PC-9 (cell line): ENCODE results near the gene CITED4. TPM values are rescaled to one million over a fixed set of nuclear protein-coding genes. Genes with fewer than 3 reads are reported as not detected.

Experiments used
- BruUV-seq: library from RNA; stranded (reverse); fragments of 400-500 nt; replicated peaks from 2 replicates; lab custom pipeline; 2021; lab: Mats Ljungman, UMichigan
- CTCF ChIA-PET: fragments of 300-600 bp; sonication (Branson Sonifier 250); formaldehyde crosslinking; loops from one replicate; lab custom pipeline; 2022; ENCODE audit warnings: antibody characterized with exemption; lab: Charles Lee
- POLR2A ChIA-PET: fragments of 300-600 bp; sonication (Branson Sonifier 250); formaldehyde crosslinking; loops from one replicate; lab custom pipeline; 2022; ENCODE audit warnings: antibody characterized with exemption; ENCODE audit not compliant: unreplicated experiment; lab: Charles Lee
- DNase-seq, 2 experiments: peaks; one replicate each; pipeline versions ENCODE4 v3.0.0 to v3.0.0-alpha.2; 2015 to 2022; ENCODE audit warnings: mixed read lengths in 1 of 2
- H2AFZ ChIP-seq: fragments of 200-600 bp; sonication (generic); 2 replicates; pipeline ENCODE4 v1.8.1; 2017; ENCODE audit warnings: antibody characterized with exemption
- H3F3A ChIP-seq: fragments of 200-600 bp; sonication (generic); 2 replicates; pipeline ENCODE4 v1.8.1; 2017; ENCODE audit warnings: antibody characterized with exemption, mild to moderate bottlenecking, low read depth; ENCODE audit not compliant: insufficient read depth
- H3K27ac ChIP-seq: fragments of 200-600 bp; sonication (generic); 2 replicates; pipeline ENCODE4 v1.6.1; 2016; ENCODE audit warnings: mixed run types
- H3K27me3 ChIP-seq: fragments of 200-600 bp; sonication (generic); 2 replicates; pipeline ENCODE4 v1.6.1; 2016; ENCODE audit warnings: low read depth, mixed run types; ENCODE audit not compliant: insufficient read depth
- H3K36me3 ChIP-seq: fragments of 200-600 bp; sonication (generic); 2 replicates; pipeline ENCODE4 v1.6.1; 2016; ENCODE audit warnings: low read depth, mixed run types
- H3K4me1 ChIP-seq: fragments of 200-600 bp; sonication (generic); replicated peaks from 2 replicates; pipeline ENCODE4 v1.6.1; 2016; ENCODE audit warnings: mixed run types; ENCODE audit not compliant: insufficient read depth
- H3K4me2 ChIP-seq: fragments of 200-600 bp; sonication (generic); 2 replicates; pipeline ENCODE4 v1.6.1; 2017; ENCODE audit warnings: mixed run types
- H3K4me3 ChIP-seq: fragments of 200-600 bp; sonication (generic); 2 replicates; pipeline ENCODE4 v1.6.1; 2016; ENCODE audit warnings: mixed run types
- H3K79me2 ChIP-seq: fragments of 200-600 bp; sonication (generic); 2 replicates; pipeline ENCODE4 v1.6.1; 2017; ENCODE audit warnings: low read depth, mixed run types
- H3K9me2 ChIP-seq: fragments of 200-600 bp; sonication (generic); 2 replicates; pipeline ENCODE4 v1.8.1; 2017; ENCODE audit warnings: mild to moderate bottlenecking; ENCODE audit not compliant: insufficient read depth
- H3K9me3 ChIP-seq: fragments of 200-600 bp; sonication (generic); 2 replicates; pipeline ENCODE4 v1.8.1; 2016; ENCODE audit warnings: low read depth; ENCODE audit not compliant: insufficient read depth
- H4K20me1 ChIP-seq: fragments of 200-600 bp; sonication (generic); 2 replicates; pipeline ENCODE4 v1.8.1; 2017; ENCODE audit not compliant: insufficient read depth
- EZH2 ChIP-seq: fragments of 200-600 bp; sonication (generic); IDR thresholded peaks from 2 replicates; pipeline ENCODE4 v1.8.0; 2017; ENCODE audit warnings: antibody characterized with exemption, low read depth
- intact Hi-C: fragments of 100-400 bp; cut with micrococcal nuclease; formaldehyde crosslinking; loops from one replicate; pipeline ENCODE4 v1.10.0; 2022; ENCODE audit not compliant: unreplicated experiment
- total RNA-seq: library from RNA; stranded (reverse); gene quantifications from 2 replicates; pipeline ENCODE4 v1.2.3, GENCODE V29; 2021
- TF ChIP-seq, protein P1 (sequence below): fragments of 200-600 bp; sonication (generic); conservative IDR thresholded peaks from 2 replicates; pipeline ENCODE4 v1.6.1; 2017; ENCODE audit warnings: mixed run types, antibody characterized with exemption, mild to moderate bottlenecking, moderate library complexity

Gene CITED4
- total RNA-seq, 1 experiment from 2014 or later, result 67.5 TPM

DNA sequence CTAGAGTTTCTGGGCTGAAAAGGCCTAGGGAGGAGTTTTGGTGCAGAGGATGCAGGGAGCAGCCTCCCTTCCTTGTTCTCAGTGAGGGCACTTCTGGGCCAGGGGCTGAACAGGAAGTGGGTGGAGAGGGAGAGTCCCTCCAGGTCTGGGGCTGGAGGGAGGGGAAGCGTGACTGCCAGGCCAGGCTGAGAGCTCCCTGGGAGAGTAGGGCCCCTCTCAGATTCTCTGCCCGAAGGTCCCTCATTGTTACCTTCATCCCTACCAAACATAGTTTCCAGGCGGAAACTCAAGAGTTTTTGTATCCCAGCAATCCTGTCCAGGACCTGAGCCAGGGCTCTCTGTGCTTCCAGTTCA, 36.8 kb downstream of the CITED4 start:
- TF ChIP-seq EZH2, result no peak
- TF ChIP-seq, protein P1, sequence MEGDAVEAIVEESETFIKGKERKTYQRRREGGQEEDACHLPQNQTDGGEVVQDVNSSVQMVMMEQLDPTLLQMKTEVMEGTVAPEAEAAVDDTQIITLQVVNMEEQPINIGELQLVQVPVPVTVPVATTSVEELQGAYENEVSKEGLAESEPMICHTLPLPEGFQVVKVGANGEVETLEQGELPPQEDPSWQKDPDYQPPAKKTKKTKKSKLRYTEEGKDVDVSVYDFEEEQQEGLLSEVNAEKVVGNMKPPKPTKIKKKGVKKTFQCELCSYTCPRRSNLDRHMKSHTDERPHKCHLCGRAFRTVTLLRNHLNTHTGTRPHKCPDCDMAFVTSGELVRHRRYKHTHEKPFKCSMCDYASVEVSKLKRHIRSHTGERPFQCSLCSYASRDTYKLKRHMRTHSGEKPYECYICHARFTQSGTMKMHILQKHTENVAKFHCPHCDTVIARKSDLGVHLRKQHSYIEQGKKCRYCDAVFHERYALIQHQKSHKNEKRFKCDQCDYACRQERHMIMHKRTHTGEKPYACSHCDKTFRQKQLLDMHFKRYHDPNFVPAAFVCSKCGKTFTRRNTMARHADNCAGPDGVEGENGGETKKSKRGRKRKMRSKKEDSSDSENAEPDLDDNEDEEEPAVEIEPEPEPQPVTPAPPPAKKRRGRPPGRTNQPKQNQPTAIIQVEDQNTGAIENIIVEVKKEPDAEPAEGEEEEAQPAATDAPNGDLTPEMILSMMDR, result no peak
- Histone ChIP-seq H3K27me3 (0 out of 2 replicates have a peak, but pooled peaks cover 5% of the 10 kb centered on the region), H3K4me1 (no peaks in the 10 kb centered on the region), H3K27ac (no peak overlapping the region), H3K4me3 (no peak overlapping the region), H3K36me3 (no peaks in the 10 kb centered on the region), H3K4me2 (no peak overlapping the region), H3K79me2 (no peaks in the 10 kb centered on the region), H3F3A (no peaks in the 10 kb centered on the region), H3K9me3 (no peaks in the 10 kb centered on the region), H4K20me1 (no peaks in the 10 kb centered on the region), H3K9me2 (no peaks in the 10 kb centered on the region), H2AFZ (no peak overlapping the region)
- ChIA-PET CTCF (no interaction called here), POLR2A (no interaction called here)
- DNase-seq, result no peak
- no TSS peak for BruUV-seq
- intact Hi-C loops, result no loop called here

DNA sequence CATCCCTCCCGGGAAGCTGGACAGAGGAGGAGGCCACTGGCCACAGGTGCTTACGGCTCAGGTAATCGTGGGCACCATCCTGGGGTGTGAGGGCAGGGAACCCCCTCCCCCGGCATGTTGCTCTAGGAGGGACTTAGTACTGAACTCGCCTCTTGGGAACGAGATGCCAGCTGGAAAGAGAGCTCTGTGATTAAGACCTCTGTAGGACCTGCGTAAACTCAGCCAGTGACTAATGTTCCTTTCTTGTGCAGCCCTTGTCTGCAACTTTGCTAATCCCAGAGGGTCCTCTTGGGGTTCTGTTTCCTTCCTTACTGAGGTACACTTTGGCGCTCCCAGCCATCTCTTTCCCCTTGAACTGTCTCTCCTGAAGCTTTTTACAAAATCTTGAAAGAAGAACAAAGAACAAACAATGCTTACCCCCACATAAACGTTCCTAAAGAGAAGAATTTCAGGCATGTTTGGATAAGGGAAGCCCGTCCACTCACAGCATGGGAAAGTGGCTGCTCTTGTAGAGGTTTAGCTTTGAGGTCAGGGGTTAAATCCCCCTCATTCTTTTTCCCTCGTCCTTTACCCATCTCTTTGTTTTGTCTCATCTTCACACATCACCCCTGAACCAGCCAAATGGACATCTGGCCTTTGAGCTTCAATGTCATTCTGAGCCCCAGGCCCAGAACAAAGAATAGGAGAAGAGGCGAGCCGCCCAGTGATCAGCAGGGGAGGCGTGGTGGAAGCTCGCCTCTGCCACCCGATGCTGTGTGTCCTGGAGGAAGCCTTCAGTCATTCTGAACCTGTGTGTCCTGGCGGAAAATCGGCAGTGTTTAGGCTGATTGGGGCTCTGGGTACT, 37.4 kb downstream of the CITED4 start:
- H3F3A ChIP-seq, result no peaks in the 10 kb centered on the region
- intact Hi-C loops, result no loop called here
- TF ChIP-seq, protein P1, result no peak
- TF ChIP-seq EZH2, result no peak
- H3K4me1 ChIP-seq, result no peaks in the 10 kb centered on the region
- no peaks in the 10 kb centered on the region for H4K20me1 ChIP-seq
- no peaks in the 10 kb centered on the region for H3K9me2 ChIP-seq
- no peaks in the 10 kb centered on the region for H3K79me2 ChIP-seq
- ChIA-PET POLR2A (no interaction called here), CTCF (no interaction called here)
- BruUV-seq, result no TSS peak
- no peaks in the 10 kb centered on the region for H3K9me3 ChIP-seq
- no peak overlapping the region for H3K27ac ChIP-seq
- no peaks in the 10 kb centered on the region for H3K36me3 ChIP-seq
- no peak overlapping the region for H2AFZ ChIP-seq
- H3K4me2 ChIP-seq, result no peak overlapping the region
- H3K4me3 ChIP-seq, result no peak overlapping the region
- DNase-seq, result no peak
- 0 out of 2 replicates have a peak, but pooled peaks cover 5% of the 10 kb centered on the region for H3K27me3 ChIP-seq

DNA sequence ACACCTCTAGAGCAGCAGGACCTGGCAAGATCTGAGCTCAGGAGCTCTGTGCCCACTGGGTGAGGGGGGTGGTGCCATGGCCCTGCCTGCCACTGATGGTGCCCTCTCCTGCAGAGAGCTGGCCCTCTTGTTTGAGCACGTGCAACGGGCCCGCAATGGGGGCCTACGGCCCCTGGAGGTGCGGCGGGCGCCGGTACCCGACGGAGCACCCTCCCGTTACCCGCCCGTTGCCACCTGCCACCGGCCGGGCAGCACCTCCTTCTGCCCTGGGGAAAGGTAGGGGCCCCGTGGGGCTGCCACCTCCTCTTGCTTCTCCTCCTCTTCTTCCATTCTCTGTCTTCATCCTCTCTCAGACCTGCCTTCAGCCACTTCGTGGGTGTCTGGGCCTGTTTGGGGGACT, 38.2 kb downstream of the CITED4 start:
- no peak for TF ChIP-seq EZH2
- TF ChIP-seq, protein P1, result no peak
- H3K36me3 ChIP-seq, result no peaks in the 10 kb centered on the region
- ChIA-PET CTCF (interaction anchor here (0.7 kb wide), 1 partner anchor 746 kb away, joined by 3 read pairs; no protein-coding TSS in a partner anchor), POLR2A (no interaction called here)
- no peaks in the 10 kb centered on the region for H4K20me1 ChIP-seq
- no peaks in the 10 kb centered on the region for H3K9me2 ChIP-seq
- H3K27ac ChIP-seq, result no peak overlapping the region
- no peaks in the 10 kb centered on the region for H3K4me1 ChIP-seq
- no peak overlapping the region for H2AFZ ChIP-seq
- BruUV-seq, result no TSS peak
- no peak for DNase-seq
- no peak overlapping the region for H3K4me2 ChIP-seq
- no peaks in the 10 kb centered on the region for H3K9me3 ChIP-seq
- H3F3A ChIP-seq, result no peaks in the 10 kb centered on the region
- H3K79me2 ChIP-seq, result no peaks in the 10 kb centered on the region
- H3K4me3 ChIP-seq, result no peak overlapping the region
- H3K27me3 ChIP-seq, result 0 out of 2 replicates have a peak, but pooled peaks cover 5% of the 10 kb centered on the region
- intact Hi-C loops, result no loop called here
